Endothelial cell (in vitro differentiated cells): ENCODE measurements around the gene RABEP2. TPM values are rescaled to one million over a fixed set of nuclear protein-coding genes. Genes with fewer than 3 reads are reported as not detected.
A peak's percentile ranks its signal among the peaks of the same experiment; 100 is the strongest.

Source experiments
- DNase-seq: peaks from one replicate; pipeline ENCODE4 v3.0.0; 2021; ENCODE audit warnings: low spot score
- H3K27ac Mint-ChIP-seq: one replicate; pipeline ENCODE4 v1.8.0; 2021; ENCODE audit warnings: mixed read lengths, inconsistent platforms; ENCODE audit not compliant: unreplicated experiment
- H3K27me3 Mint-ChIP-seq: one replicate; pipeline ENCODE4 v1.8.0; 2021; ENCODE audit warnings: mild to moderate bottlenecking, moderate library complexity, mixed read lengths, inconsistent platforms; ENCODE audit not compliant: unreplicated experiment
- H3K36me3 Mint-ChIP-seq: one replicate; pipeline ENCODE4 v1.8.0; 2021; ENCODE audit warnings: mild to moderate bottlenecking, low read depth, mixed read lengths, inconsistent platforms; ENCODE audit not compliant: unreplicated experiment
- H3K4me1 Mint-ChIP-seq: one replicate; pipeline ENCODE4 v1.8.0; 2021; ENCODE audit warnings: mild to moderate bottlenecking, mixed read lengths, inconsistent platforms; ENCODE audit not compliant: unreplicated experiment
- H3K4me3 Mint-ChIP-seq: one replicate; pipeline ENCODE4 v1.8.0; 2021; ENCODE audit warnings: mild to moderate bottlenecking, mixed read lengths, inconsistent platforms; ENCODE audit not compliant: unreplicated experiment
- H3K9me3 Mint-ChIP-seq: one replicate; pipeline ENCODE4 v1.8.0; 2021; ENCODE audit warnings: mixed read lengths, inconsistent platforms; ENCODE audit not compliant: unreplicated experiment
- CTCF ChIP-seq: fragments of 200-600 bp; sonication (generic); IDR thresholded peaks from one replicate; pipeline ENCODE4 v1.5.0; 2021; ENCODE audit warnings: antibody characterized with exemption; ENCODE audit not compliant: unreplicated experiment
- total RNA-seq: library from RNA; stranded (reverse); fragmentation: NEBNext Ultra II Directional; extraction: Animal tissue kit (Norgen Biotek cat#: 25700); gene quantifications from one replicate; pipeline ENCODE4 v1.2.1, GENCODE V29; 2021; ENCODE audit not compliant: unreplicated experiment

RABEP2 gene
- total RNA-seq, 1 donor from 2014 or later = 16.0 TPM

GRCh38 chr16:28917095-28917494 lies 7.9 kb downstream of the RABEP2 start:
- Mint-ChIP-seq H3K27ac (no peak overlapping the region), H3K36me3 (peaks cover 19% of the 10 kb centered on the region), H3K27me3 (peaks cover 2% of the 10 kb centered on the region), H3K9me3 (no peaks in the 10 kb centered on the region), H3K4me3 (peak overlapping the region; percentile 6), H3K4me1 (no peaks in the 10 kb centered on the region)
- DNase-seq = no peak
- TF ChIP-seq CTCF = no peak

DNA sequence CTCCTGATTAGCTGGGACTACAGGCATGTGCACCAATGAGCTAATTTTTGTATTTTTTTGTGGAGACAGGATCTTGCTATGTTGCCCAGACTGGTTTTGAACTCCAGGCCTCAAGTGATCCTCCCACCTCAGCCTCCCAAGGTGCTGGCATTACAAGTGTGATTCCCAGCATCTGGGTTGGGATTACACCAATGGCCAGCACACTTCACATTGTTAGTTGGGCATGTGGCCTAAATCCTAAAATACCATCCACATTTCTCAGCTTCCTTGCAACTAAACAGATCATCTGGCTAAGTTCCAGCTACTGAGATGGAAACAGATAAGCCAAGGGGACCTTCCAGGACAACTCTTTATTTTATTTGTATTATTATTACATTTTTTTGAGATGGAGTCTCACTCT lies 9.9 kb downstream of the RABEP2 start:
- TF ChIP-seq CTCF = no peak
- H3K27me3 Mint-ChIP-seq = peaks cover 2% of the 10 kb centered on the region
- no peak for DNase-seq
- no peaks in the 10 kb centered on the region for H3K9me3 Mint-ChIP-seq
- H3K4me1 Mint-ChIP-seq = no peaks in the 10 kb centered on the region
- H3K36me3 Mint-ChIP-seq = peaks cover 19% of the 10 kb centered on the region
- no peak overlapping the region for H3K27ac Mint-ChIP-seq
- H3K4me3 Mint-ChIP-seq = no peak overlapping the region

DNA sequence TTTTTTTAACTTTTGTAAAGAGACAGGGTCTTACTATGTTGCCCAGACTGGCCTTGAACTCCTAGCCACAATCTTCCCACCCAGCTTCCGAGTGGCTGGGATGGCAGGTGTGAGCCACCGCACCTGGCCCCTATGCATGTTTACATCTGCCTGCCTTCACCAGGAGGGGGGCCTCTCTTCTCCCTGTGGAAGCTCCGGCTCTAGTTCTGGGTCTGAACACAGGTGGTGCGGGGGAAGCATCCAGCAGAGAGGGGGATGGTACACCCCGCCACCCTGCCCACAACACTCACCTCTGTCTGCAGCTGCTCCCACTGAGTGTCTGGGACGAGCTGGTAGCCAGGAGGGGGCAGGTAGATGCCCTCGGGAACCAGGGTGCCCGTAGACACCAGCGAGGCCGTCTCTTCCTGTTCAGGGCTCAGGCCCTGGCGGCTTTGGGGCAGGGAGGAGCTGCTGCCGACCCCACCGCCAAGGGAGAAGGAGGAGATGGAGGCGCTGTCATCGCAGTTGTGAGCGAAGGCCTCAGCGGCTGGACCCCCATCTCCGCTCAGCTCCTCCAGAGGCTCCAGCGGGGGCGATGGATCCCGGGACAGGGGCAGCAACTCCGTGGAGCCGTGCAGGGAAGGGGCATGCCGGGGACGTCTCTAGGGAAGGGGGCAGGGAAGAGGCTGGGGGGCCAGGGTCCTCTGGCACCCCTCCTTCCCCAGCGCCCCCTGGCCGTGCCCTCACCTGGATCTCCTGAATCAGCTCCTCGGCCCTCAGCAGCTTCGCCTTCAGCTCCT lies 10.9 kb downstream of the RABEP2 start:
- no peak for DNase-seq
- Mint-ChIP-seq H3K27me3 (peaks cover 2% of the 10 kb centered on the region), H3K4me1 (no peaks in the 10 kb centered on the region), H3K9me3 (no peaks in the 10 kb centered on the region), H3K36me3 (peaks cover 19% of the 10 kb centered on the region), H3K4me3 (peak overlapping the region; percentile 23), H3K27ac (no peak overlapping the region)
- no peak for TF ChIP-seq CTCF

- Mint-ChIP-seq H3K9me3 (no peaks in the 10 kb centered on the region), H3K4me1 (no peaks in the 10 kb centered on the region), H3K27me3 (peaks cover 2% of the 10 kb centered on the region), H3K36me3 (peaks cover 19% of the 10 kb centered on the region), H3K27ac (no peak overlapping the region), H3K4me3 (no peak overlapping the region)
- TF ChIP-seq CTCF = no peak
- DNase-seq = no peak
These were observed 12.5 kb downstream of the RABEP2 start for GRCh38 chr16:28912558-28912957.
